Activated B cell treated with CpG ODN at 0.5 μM for 24 hours (primary cell): ENCODE data around the gene WDR49. TPM values are rescaled to one million over a fixed set of nuclear protein-coding genes. Genes with fewer than 3 reads are reported as not detected.
"Not testable (repeated sequence)": the region's sequence is repeated elsewhere in the genome, so short reads cannot be mapped to it uniquely, and the experiment has no call there.

ENCODE experiments used
- ATAC-seq: fragments of 200-7000 bp; cut with Tn5 transposase; one replicate; pipeline ENCODE4 v1.10.0; 2021; ENCODE audit warnings: low read depth, mild to moderate bottlenecking, moderate library complexity
- CTCF ChIA-PET: fragments of 350-600 bp; sonication (Branson Sonifier 250); formaldehyde crosslinking; loops from one replicate; lab custom pipeline; 2021; ENCODE audit warnings: antibody characterized with exemption; lab: Charles Lee
- POLR2A ChIA-PET: fragments of 350-600 bp; sonication (Branson Sonifier 250); formaldehyde crosslinking; loops from one replicate; lab custom pipeline; 2021; ENCODE audit warnings: antibody characterized with exemption; lab: Charles Lee
- DNase-seq: peaks from one replicate; pipeline ENCODE4 v3.0.0; 2022
- H3K27ac Mint-ChIP-seq: one replicate; pipeline ENCODE4 v1.8.0; 2020; ENCODE audit warnings: mixed read lengths
- H3K27me3 Mint-ChIP-seq: one replicate; pipeline ENCODE4 v1.8.0; 2021; ENCODE audit warnings: mixed read lengths
- H3K36me3 Mint-ChIP-seq: one replicate; pipeline ENCODE4 v1.8.0; 2021; ENCODE audit warnings: low read depth, mixed read lengths
- H3K4me1 Mint-ChIP-seq: one replicate; pipeline ENCODE4 v1.8.0; 2021; ENCODE audit warnings: mixed read lengths
- H3K4me3 Mint-ChIP-seq: one replicate; pipeline ENCODE4 v1.8.0; 2020; ENCODE audit warnings: mild to moderate bottlenecking, mixed read lengths
- H3K9me3 Mint-ChIP-seq: one replicate; pipeline ENCODE4 v1.8.0; 2020; ENCODE audit warnings: mixed read lengths
- intact Hi-C: fragments of 100-400 bp; cut with micrococcal nuclease; formaldehyde crosslinking; loops from one replicate; pipeline ENCODE4 v1.15.1; 2024
- total RNA-seq: library from RNA; stranded (reverse); gene quantifications from 2 replicates; pipeline ENCODE4 v1.2.3, GENCODE V29; 2022
- TF ChIP-seq, protein P1 (sequence below): fragments of 200-600 bp; IDR thresholded peaks from one replicate; pipeline ENCODE4 v1.8.0; 2022; ENCODE audit warnings: antibody characterized with exemption, mild to moderate bottlenecking

The WDR49 gene
- total RNA-seq, 1 donor from 2014 or later, result 0.49 TPM

DNA sequence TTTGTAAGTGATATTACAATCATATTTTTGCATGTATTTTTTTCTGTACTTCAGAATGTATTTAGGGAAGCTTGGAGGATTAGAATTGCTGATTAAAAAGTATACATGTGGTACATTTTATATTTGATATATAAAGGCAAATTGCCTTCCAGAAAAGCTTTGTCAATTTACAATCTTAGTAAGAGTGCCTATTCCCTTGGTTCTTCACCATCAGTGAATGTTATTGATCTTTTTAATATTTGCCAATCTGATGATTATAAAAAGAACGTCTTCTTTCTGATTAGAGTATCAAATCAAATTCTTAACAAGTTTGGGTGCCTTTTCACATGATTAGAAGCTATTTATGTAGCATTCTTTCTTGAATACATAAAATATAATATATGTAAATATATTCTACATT, 9.1 kb downstream of the WDR49 start:
- TF ChIP-seq, protein P1, sequence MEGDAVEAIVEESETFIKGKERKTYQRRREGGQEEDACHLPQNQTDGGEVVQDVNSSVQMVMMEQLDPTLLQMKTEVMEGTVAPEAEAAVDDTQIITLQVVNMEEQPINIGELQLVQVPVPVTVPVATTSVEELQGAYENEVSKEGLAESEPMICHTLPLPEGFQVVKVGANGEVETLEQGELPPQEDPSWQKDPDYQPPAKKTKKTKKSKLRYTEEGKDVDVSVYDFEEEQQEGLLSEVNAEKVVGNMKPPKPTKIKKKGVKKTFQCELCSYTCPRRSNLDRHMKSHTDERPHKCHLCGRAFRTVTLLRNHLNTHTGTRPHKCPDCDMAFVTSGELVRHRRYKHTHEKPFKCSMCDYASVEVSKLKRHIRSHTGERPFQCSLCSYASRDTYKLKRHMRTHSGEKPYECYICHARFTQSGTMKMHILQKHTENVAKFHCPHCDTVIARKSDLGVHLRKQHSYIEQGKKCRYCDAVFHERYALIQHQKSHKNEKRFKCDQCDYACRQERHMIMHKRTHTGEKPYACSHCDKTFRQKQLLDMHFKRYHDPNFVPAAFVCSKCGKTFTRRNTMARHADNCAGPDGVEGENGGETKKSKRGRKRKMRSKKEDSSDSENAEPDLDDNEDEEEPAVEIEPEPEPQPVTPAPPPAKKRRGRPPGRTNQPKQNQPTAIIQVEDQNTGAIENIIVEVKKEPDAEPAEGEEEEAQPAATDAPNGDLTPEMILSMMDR, result no peak
- CTCF ChIA-PET, result no interaction called here
- no peak for DNase-seq
- H3K27ac Mint-ChIP-seq, result no peak overlapping the region
- ATAC-seq, result no peak
- POLR2A ChIA-PET, result no interaction called here
- H3K27me3 Mint-ChIP-seq, result peaks cover 4% of the 10 kb centered on the region
- no peak overlapping the region for H3K4me3 Mint-ChIP-seq
- no peaks in the 10 kb centered on the region for H3K36me3 Mint-ChIP-seq
- H3K9me3 Mint-ChIP-seq, result peaks cover 2% of the 10 kb centered on the region
- intact Hi-C loops, result no loop called here
- no peaks in the 10 kb centered on the region for H3K4me1 Mint-ChIP-seq

DNA sequence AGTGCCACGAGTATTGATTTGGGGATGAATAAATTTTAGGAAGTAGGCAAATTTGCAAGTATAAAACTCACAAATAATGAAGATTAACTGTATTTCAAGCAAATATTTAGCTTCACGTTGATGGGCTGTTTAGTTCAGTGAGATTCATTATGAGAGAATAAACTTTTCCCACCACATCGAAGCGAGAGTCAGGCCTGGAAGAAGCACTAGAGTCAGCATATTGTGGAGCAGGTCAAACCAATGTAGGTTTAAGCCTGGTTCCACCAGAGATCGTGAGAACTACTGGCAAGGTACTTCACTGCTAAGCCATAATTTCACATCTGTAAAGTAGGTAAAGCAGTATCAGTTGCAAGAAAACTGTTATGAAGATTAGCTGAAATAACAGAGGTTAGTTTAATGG, 22.3 kb downstream of the WDR49 start:
- Mint-ChIP-seq H3K4me1 (no peaks in the 10 kb centered on the region), H3K9me3 (no peaks in the 10 kb centered on the region)
- TF ChIP-seq, protein P1, result no peak

DNA sequence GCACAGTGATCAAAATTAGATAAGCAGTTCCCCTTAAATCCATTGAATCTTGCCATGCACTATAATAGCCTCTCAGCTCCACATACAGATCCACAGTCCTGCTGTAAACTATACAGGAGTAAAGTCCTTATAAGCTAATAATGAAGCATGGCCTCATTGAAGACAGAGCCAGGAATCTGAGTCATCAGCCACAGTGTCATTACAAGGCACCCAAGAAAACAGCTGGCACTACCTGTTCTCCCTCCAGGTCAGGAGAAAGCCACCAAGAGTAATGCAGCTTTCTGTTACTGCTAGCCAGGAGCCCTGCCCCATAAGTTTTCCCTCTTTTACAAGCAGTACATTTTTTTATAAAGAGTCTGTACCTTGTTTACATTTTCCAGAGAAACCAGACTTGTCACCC, 27.3 kb downstream of the WDR49 start:
- POLR2A ChIA-PET, result no interaction called here
- TF ChIP-seq, protein P1, result no peak
- H3K4me1 Mint-ChIP-seq, result no peaks in the 10 kb centered on the region

More for the DNA sequence above, 22.3 kb downstream of the WDR49 start:
- Mint-ChIP-seq H3K4me3 (no peak overlapping the region), H3K27ac (no peak overlapping the region), H3K27me3 (peaks cover 2% of the 10 kb centered on the region), H3K36me3 (no peaks in the 10 kb centered on the region)
- ChIA-PET POLR2A (no interaction called here), CTCF (no interaction called here)
- DNase-seq (no peak), ATAC-seq (no peak)
- intact Hi-C loops, result no loop called here

DNA sequence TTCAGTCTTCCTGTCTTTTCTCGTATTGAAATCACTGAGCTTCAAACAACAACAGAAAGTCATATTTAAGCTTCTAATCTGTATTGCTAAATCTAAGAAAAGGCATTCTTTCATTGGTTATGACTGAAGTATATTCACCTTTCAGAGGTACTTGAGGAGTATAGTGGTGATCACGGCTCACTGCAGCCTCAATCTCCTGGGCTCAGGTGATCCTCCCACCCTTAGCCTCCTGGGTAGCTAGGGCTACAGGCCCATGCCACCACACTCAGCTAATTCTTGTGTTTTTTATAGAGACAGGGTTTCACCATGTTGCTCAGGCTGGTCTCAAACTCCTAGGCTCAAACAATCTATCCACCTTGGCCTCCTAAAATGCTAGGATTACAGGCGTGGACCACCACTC, 38.7 kb downstream of the WDR49 start:
- TF ChIP-seq, protein P1, result no peak
- Mint-ChIP-seq H3K27me3 (peaks cover 3% of the 10 kb centered on the region), H3K4me1 (no peaks in the 10 kb centered on the region), H3K4me3 (no peak overlapping the region), H3K27ac (no peak overlapping the region), H3K9me3 (no peaks in the 10 kb centered on the region), H3K36me3 (no peaks in the 10 kb centered on the region)
- intact Hi-C loops, result no loop called here
- ChIA-PET POLR2A (no interaction called here), CTCF (no interaction called here)
- ATAC-seq (no peak), DNase-seq (no peak)

More for the DNA sequence above, 27.3 kb downstream of the WDR49 start:
- no peaks in the 10 kb centered on the region for H3K27me3 Mint-ChIP-seq
- DNase-seq (no peak), ATAC-seq (no peak)
- no peaks in the 10 kb centered on the region for H3K9me3 Mint-ChIP-seq
- no peak overlapping the region for H3K4me3 Mint-ChIP-seq
- H3K27ac Mint-ChIP-seq, result no peak overlapping the region
- CTCF ChIA-PET, result no interaction called here
- intact Hi-C loops, result no loop called here
- no peaks in the 10 kb centered on the region for H3K36me3 Mint-ChIP-seq

DNA sequence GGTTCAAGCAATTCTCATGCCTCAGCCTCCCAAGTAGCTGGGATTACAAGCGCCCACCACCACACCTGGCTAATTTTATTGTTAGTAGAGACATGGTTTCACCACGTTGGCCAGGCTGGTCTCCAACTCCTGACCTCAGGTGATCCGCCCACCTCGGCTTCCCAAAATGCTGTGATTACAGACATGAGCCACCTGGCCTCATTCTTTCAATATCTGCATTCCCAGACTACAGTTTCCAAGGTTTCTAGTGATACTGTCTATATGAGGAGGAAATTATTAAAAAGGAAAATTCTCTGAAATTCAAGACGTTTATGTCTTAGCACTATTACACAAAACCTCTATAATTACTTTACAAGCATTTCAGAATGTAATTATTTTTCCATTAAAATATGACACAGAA, 39.5 kb downstream of the WDR49 start:
- H3K27me3 Mint-ChIP-seq, H3K4me3 Mint-ChIP-seq, POLR2A ChIA-PET, ATAC-seq, H3K9me3 Mint-ChIP-seq, DNase-seq, CTCF ChIA-PET, intact Hi-C loops, H3K27ac Mint-ChIP-seq, H3K36me3 Mint-ChIP-seq, H3K4me1 Mint-ChIP-seq: not testable (repeated sequence)

DNA sequence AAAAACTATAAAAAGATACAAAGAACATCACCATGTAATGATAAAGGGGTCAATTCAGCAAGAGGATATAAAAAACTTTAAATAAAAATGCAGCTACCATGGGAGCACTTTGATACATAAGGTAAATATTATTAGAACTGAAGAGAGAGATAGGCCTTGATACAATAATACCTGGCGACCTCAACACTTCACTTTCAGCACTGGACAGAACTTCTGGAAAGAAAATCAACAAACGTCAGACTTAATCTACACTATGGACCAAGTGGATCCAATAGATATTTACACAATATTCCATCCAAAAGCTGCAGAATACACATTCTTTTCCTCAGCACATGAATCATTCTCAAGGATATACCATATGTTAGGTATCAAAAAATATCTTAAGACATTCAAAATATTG, 42.0 kb downstream of the WDR49 start:
- TF ChIP-seq, protein P1, result no peak
- H3K4me3 Mint-ChIP-seq, result no peak overlapping the region
- H3K27me3 Mint-ChIP-seq, result peaks cover 4% of the 10 kb centered on the region
- intact Hi-C loops, result no loop called here
- POLR2A ChIA-PET, result no interaction called here
- H3K9me3 Mint-ChIP-seq, result no peaks in the 10 kb centered on the region
- H3K27ac Mint-ChIP-seq, result no peak overlapping the region
- no peaks in the 10 kb centered on the region for H3K36me3 Mint-ChIP-seq
- ATAC-seq (no peak), DNase-seq (no peak)
- CTCF ChIA-PET, result no interaction called here
- no peaks in the 10 kb centered on the region for H3K4me1 Mint-ChIP-seq
